MM.1S (cell line): Measurements from ENCODE around the gene TNRC18.
"Not testable (repeated sequence)": the region's sequence is repeated elsewhere in the genome, so short reads cannot be mapped to it uniquely, and the experiment has no call there.

Source experiments
- DNase-seq: peaks from one replicate; pipeline ENCODE4 v3.0.0-alpha.2; 2015
- H2AFZ ChIP-seq: fragments of 300-600 bp; sonication (generic); 2 replicates; pipeline ENCODE4 v1.6.0; 2016; ENCODE audit warnings: antibody characterized with exemption, low read length
- H3F3A ChIP-seq: fragments of 300-600 bp; sonication (generic); 2 replicates; pipeline ENCODE4 v1.6.1; 2016; ENCODE audit warnings: mild to moderate bottlenecking, antibody characterized with exemption, low read length, moderate library complexity, mixed read lengths; ENCODE audit not compliant: insufficient read depth
- H3K27ac ChIP-seq: fragments of 300-600 bp; sonication (generic); 2 replicates; pipeline ENCODE4 v1.5.1; 2016; ENCODE audit warnings: mild to moderate bottlenecking, low read length
- H3K27me3 ChIP-seq: fragments of 300-600 bp; sonication (generic); replicated peaks from 2 replicates; pipeline ENCODE4 v1.6.0; 2016; ENCODE audit warnings: low read length; ENCODE audit not compliant: insufficient read depth
- H3K36me3 ChIP-seq: fragments of 300-600 bp; sonication (generic); replicated peaks from 2 replicates; pipeline ENCODE4 v1.6.1; 2016; ENCODE audit warnings: mild to moderate bottlenecking, low read length, mixed read lengths; ENCODE audit not compliant: insufficient read depth
- H3K4me1 ChIP-seq: fragments of 300-600 bp; sonication (generic); 2 replicates; pipeline ENCODE4 v1.6.1; 2016; ENCODE audit warnings: low read length, mixed read lengths
- H3K4me2 ChIP-seq: fragments of 300-600 bp; sonication (generic); 2 replicates; pipeline ENCODE4 v1.6.0; 2016; ENCODE audit warnings: low read depth, low read length
- H3K4me3 ChIP-seq: fragments of 300-600 bp; sonication (generic); 2 replicates; pipeline ENCODE4 v1.5.1; 2016; ENCODE audit warnings: low read length, mixed read lengths
- H3K79me2 ChIP-seq: fragments of 300-600 bp; sonication (generic); 2 replicates; pipeline ENCODE4 v1.6.1; 2016; ENCODE audit warnings: mixed run types, low read length, mixed read lengths
- H3K9ac ChIP-seq: fragments of 300-600 bp; sonication (generic); 2 replicates; pipeline ENCODE4 v1.6.1; 2016; ENCODE audit warnings: low read length, mixed read lengths
- H3K9me2 ChIP-seq: fragments of 300-600 bp; sonication (generic); replicated peaks from 2 replicates; pipeline ENCODE4 v1.6.1; 2016; ENCODE audit warnings: mild to moderate bottlenecking, low read length, mixed read lengths; ENCODE audit not compliant: insufficient read depth
- H3K9me3 ChIP-seq: fragments of 300-600 bp; sonication (generic); replicated peaks from 2 replicates; pipeline ENCODE4 v1.6.1; 2016; ENCODE audit warnings: mild to moderate bottlenecking, low read length, mixed read lengths; ENCODE audit not compliant: insufficient read depth
- H4K20me1 ChIP-seq: fragments of 300-600 bp; sonication (generic); 2 replicates; pipeline ENCODE4 v1.6.1; 2016; ENCODE audit warnings: mild to moderate bottlenecking, low read length, moderate library complexity, mixed read lengths; ENCODE audit not compliant: insufficient read depth
- CTCF ChIP-seq: fragments of 300-600 bp; sonication (generic); IDR thresholded peaks from 2 replicates; pipeline ENCODE4 v1.5.1; 2016; ENCODE audit warnings: antibody characterized with exemption, low read length, mixed read lengths
- EZH2 ChIP-seq: fragments of 300-600 bp; sonication (generic); optimal IDR thresholded peaks from 2 replicates; pipeline ENCODE3; 2017; ENCODE audit warnings: low read depth, mild to moderate bottlenecking, antibody characterized with exemption, low read length, mixed read lengths
- EZH2phosphoT487 ChIP-seq: fragments of 300-600 bp; sonication (generic); IDR thresholded peaks from 2 replicates; pipeline ENCODE4 v1.6.1; 2018; ENCODE audit warnings: antibody characterized with exemption, low read length

TNRC18 gene

DNA sequence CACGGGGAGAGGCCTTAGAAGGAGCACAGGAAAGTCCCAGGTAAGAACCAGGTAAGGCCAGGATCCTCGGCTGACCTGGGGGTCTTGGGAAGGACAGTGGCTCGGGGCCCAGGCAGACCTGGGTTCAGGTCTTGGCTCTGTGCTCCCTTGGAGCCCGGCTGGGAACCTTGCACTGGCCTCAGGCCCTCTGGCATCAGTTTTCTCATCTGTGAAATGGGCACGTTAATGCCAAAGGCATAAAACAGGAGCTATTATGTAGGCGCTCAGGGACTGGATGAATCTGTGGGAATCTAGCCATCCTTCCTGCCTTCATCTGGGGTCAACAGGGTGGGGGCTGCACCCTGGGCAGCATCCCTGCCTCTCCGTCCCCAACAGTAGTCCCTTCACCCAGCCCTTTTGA lies 149.2 kb downstream of the TNRC18 start:
- H3K4me1 ChIP-seq, result no peaks in the 10 kb centered on the region
- no peak overlapping the region for H3K27ac ChIP-seq
- H3K4me2 ChIP-seq, result no peak overlapping the region
- no peak for DNase-seq
- no peaks in the 10 kb centered on the region for H3K9me2 ChIP-seq
- H3K9ac ChIP-seq, result no peak overlapping the region
- TF ChIP-seq CTCF (no peak), EZH2phosphoT487 (no peak), EZH2 (no peak)
- H3K79me2 ChIP-seq, result no peaks in the 10 kb centered on the region
- no peaks in the 10 kb centered on the region for H3F3A ChIP-seq
- H2AFZ ChIP-seq, result no peak overlapping the region
- H4K20me1 ChIP-seq, result no peaks in the 10 kb centered on the region
- H3K4me3 ChIP-seq, result no peak overlapping the region
- peaks cover 48% of the 10 kb centered on the region for H3K27me3 ChIP-seq
- H3K9me3 ChIP-seq, result no peaks in the 10 kb centered on the region
- no peaks in the 10 kb centered on the region for H3K36me3 ChIP-seq

- not testable (repeated sequence) for H3K27ac ChIP-seq, H3K9me3 ChIP-seq, H3K36me3 ChIP-seq, H3K4me1 ChIP-seq, H3K79me2 ChIP-seq, H3F3A ChIP-seq, H4K20me1 ChIP-seq, H3K4me2 ChIP-seq, H3K9ac ChIP-seq, H3K9me2 ChIP-seq, H2AFZ ChIP-seq, H3K4me3 ChIP-seq, DNase-seq
- peaks cover 48% of the 10 kb centered on the region for H3K27me3 ChIP-seq
Observed at GRCh38 chr7:5273831-5274405, 149.7 kb downstream of the TNRC18 start.

DNA sequence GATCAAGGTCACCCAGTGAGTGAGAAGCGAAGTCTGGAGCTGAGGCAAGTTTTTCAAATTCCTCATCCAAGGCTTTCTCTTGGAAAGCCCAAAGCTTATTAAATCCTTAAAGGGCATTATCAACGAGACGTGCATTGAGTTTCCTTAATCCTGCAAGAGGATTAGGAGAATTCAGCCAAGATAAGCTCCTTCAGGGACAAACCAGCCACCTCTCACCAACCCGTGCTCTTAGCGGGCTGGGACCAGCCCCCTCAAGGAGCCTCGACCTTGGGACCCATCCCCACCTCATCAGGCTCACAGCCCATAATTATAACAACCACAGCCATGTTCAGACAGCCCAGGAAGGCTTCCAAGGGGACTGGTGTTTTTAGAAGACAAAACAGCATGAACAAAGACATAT lies 152.8 kb downstream of the TNRC18 start:
- Histone ChIP-seq H3F3A (no peaks in the 10 kb centered on the region), H3K36me3 (no peaks in the 10 kb centered on the region), H4K20me1 (no peaks in the 10 kb centered on the region), H3K9me2 (no peaks in the 10 kb centered on the region), H3K27ac (no peak overlapping the region), H3K4me2 (no peak overlapping the region), H3K79me2 (no peaks in the 10 kb centered on the region), H3K4me1 (no peaks in the 10 kb centered on the region), H3K27me3 (peaks cover 23% of the 10 kb centered on the region), H3K4me3 (no peak overlapping the region), H3K9ac (no peak overlapping the region), H2AFZ (no peak overlapping the region), H3K9me3 (no peaks in the 10 kb centered on the region)
- DNase-seq, result no peak
- TF ChIP-seq EZH2 (no peak), CTCF (no peak), EZH2phosphoT487 (no peak)

GRCh38 chr7:5269992-5270657 lies 153.5 kb downstream of the TNRC18 start:
- not testable (repeated sequence) for H2AFZ ChIP-seq, H3K36me3 ChIP-seq, H3K4me3 ChIP-seq, DNase-seq, H3K9me3 ChIP-seq, H4K20me1 ChIP-seq, H3K4me1 ChIP-seq, H3F3A ChIP-seq, H3K27ac ChIP-seq, H3K9ac ChIP-seq, H3K4me2 ChIP-seq, H3K79me2 ChIP-seq, H3K9me2 ChIP-seq
- peaks cover 22% of the 10 kb centered on the region for H3K27me3 ChIP-seq

- not testable (repeated sequence) for H2AFZ ChIP-seq, H3F3A ChIP-seq, H3K4me3 ChIP-seq, H3K27ac ChIP-seq, H3K9me2 ChIP-seq, H3K9me3 ChIP-seq, H3K9ac ChIP-seq, H3K79me2 ChIP-seq, H3K4me1 ChIP-seq, H4K20me1 ChIP-seq, H3K36me3 ChIP-seq, H3K4me2 ChIP-seq, DNase-seq
- peaks cover 16% of the 10 kb centered on the region; the same call in 1 of the 2 replicates for H3K27me3 ChIP-seq
Observed at GRCh38 chr7:5267829-5268228, 155.8 kb downstream of the TNRC18 start.
